ENCODE measurements around the gene CDH22.

The CDH22 gene

DNA sequence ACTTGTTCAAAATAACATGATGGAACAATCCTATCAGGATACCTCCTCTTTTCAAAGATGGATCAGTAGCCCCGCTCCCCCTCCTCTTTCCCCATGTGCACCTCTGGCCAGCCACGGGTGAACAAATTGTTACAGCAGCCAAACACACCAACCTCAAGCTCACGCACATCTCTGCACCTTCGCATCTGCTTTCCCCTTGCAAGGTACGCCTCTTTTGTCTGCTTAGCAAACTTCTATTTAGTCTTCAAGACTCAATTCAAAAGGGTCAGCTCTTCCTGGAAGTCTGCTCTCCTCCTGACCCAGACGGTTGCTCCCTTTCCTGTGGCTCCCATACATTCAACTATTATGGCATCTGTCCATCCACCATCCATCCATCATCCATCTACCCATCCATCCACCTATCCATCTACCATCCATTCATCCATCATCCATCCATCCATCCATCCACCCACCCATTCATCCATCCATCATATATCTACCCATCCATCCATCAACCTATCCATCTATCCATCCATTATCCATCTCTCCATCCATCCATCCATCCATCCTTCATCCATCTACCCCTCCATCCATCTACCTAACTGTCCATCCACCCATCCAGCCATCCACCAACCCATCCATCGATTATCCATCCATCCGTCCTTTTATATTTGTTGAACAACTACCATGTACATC, 36.3 kb upstream of the CDH22 start:
- no peak overlapping the region for H3K4me3 ChIP-seq (ENCODE audit: low read depth, low read length)

DNA sequence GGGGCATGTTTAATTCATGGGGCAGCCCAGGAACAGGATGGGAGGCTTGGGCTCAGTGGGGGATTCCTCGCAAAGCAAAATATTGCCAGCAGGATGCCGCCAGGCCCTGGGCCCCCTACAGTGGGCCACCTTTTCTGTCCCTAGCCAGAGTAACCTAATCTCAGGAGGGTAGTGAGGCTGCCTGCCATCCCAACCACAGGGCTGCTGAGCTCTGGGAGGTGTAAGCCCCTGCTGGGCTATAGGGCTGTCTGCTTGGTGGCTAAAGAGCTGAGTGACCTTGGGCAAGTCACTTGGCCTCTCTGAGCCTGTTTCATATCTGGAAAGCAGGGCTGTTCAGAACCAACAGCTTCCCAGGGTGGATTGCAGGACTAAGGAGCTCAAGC, 35.7 kb upstream of the CDH22 start:
- no peak overlapping the region for H3K4me3 ChIP-seq (ENCODE audit: low read depth, low read length)

DNA sequence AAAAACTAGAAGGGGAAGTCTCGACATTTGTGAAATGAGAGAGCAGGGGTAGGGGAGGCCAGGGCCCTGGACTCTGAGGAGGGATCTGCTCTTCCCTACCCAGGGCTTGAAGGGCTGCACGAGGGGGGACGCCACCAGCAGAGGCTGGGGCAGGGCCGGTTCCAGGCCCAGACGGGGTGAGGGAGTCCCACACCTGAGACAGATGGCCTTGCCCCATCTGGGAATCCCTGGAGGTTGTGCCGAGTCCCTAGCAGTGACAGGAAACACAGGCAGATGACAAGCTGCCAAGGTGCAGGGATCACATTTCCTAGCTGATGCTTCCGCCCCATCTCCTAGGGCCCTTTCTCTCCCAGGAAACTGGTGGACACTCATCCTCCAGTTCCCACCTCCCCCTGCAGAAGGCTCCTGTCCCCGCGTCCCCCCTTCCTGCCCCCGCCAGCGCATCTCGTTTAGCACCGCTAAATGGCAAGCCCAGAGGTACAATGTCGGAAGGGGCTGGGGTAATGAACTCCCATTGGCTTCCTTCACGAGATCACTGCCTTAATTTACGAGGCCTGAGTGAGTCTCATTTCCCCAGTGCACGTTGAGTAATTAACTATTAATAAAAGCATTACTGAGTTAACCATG, 35.2 kb upstream of the CDH22 start:
- no peak overlapping the region for H3K4me3 ChIP-seq (ENCODE audit: low read depth, low read length)

DNA sequence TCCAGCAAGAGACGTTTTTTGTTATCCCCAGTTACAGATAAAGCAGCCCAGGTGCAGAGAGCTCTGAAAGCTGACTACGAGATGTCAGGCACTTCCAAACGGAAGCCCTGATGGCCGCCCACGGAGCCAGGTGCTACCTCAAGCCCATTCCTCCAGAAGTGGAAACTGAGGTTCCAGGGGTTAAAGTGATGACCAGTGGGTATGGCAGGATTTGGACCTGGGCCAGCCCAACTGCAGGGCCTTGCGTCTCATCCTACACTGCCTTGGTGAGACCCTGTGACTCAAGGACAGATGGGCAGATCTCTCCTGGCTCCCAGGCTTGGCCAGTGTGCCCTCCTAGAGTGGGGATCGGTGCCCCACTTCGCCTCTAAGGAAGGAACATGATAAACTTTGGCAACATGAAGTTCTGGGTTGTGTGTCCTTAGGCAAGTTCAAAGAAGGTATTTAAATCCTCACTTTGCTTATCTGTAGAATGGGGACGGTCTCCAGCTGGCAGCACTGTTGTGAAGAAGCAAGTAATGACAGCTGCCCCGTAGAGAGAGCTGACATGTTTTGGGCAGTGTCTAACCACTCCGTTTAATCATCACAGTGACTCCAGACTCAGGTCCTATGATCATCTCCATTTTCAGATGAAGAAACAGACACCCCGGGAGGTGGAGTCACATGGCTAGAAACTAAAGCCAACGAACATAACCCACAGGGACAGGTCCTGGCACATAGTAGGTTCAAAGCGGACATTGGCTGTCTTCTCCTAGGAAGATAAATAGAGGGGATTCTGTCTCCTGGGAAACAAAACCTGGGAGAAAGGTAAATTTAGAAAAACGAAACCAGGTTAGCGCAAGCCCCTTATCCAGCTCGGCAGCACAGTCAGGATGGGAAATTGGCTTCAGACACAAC, 34.4 kb upstream of the CDH22 start:
- no peak overlapping the region for H3K4me3 ChIP-seq (ENCODE audit: low read depth, low read length)

DNA sequence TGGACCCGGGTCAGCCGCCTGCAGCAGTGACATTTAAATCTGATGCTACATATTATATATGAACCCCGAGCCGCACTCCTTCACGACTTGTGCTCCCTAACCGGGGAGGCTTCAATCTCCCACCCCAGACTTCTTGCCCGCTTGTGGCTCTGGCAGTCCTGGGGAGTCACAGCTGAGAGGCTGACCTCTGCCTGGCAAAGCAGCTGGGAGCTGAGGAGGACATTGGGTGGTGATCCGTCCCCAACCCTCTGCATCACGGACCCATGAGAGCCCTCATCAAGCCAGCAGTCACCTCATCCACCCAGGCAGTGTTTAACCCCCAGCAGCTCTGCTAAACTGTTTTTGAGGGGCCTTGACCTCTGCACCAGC, 33.7 kb upstream of the CDH22 start:
- H3K4me3 ChIP-seq (ENCODE audit: low read depth, low read length), result no peak overlapping the region

DNA sequence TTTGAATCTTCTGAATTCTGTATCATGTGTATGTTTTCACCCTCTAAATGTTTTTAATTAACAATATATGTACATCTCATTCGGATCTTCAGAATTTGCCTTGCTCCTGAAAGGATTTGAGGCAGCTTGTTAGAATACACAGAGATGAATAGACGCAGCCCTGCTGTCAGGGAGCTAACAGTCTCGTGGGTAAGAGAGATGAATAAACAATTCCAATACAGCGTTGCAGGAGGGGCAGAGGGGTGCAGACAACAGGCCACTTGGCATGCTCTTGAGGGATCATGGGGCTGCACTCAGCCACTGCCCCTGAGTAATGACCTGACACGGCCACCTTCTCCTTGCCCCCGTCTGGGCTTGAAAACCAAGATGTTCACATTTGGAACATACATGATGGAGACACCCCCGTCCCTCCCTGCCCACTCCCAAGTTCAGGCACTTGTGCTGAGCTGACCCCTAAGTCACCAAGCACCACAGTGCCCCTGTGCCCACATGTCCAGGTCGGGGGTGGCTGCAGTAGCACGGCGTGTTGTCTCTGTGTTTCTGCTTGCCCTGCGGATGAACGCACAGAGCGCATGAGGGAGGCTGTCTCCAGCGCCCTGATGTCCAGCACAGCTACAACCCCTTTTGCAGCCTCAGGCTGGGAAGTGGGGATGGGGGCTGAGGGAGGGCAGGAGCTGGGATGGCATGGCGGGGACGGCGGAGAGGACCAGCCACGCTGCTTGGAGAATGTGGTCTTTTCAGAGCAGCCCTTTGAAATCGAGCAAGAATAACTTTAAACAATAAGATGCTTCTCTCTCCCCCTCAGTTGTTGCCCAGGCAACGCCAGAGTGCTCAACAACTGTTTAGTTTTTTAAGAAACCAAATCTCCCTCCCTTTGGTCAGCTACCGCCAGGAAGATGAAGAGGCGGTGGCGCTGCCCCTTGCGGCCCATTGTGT, 33.0 kb upstream of the CDH22 start:
- H3K4me3 ChIP-seq (ENCODE audit: low read depth, low read length), result no peak overlapping the region

DNA sequence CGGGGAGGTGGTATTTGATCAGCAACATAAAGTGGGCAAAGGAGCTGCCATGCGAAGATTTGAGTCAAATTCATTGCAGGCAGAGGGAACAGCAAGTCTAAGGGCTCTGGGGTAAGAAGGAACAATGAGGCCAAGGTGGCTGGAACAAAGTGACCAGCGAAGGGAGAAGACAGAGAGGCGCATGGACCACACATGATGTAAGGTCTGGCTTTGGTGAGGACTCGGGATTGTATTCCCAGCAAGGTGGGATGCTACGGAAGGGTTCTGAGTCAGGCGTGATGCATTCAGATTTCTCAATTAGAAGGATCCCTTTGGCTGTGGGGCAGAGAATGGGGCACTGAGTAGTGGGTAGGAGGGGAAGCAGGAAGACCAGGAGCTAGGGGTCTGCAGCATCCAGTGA, 30.7 kb upstream of the CDH22 start:
- no peak overlapping the region for H3K4me3 ChIP-seq (ENCODE audit: low read depth, low read length)

DNA sequence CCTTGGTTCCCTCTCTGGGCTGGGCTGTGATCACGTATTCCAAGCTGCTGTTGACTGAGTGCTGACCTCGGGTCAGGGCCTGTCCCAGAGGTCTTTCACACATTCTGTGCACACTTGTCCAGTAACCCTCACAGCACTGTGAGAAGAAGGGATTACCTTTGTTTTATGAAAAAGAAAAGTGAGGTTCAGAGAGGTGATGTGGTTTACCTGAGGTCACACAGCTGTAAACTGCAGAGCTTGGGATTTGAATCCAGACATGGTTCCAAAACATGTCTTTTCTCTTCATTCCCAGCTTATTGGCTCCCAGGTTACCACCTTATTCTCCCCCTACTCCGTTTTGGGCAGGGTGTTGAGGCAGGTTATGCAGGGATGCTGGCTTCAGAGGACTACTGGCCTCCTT, 28.4 kb upstream of the CDH22 start:
- no peak overlapping the region for H3K4me3 ChIP-seq (ENCODE audit: low read depth, low read length)

DNA sequence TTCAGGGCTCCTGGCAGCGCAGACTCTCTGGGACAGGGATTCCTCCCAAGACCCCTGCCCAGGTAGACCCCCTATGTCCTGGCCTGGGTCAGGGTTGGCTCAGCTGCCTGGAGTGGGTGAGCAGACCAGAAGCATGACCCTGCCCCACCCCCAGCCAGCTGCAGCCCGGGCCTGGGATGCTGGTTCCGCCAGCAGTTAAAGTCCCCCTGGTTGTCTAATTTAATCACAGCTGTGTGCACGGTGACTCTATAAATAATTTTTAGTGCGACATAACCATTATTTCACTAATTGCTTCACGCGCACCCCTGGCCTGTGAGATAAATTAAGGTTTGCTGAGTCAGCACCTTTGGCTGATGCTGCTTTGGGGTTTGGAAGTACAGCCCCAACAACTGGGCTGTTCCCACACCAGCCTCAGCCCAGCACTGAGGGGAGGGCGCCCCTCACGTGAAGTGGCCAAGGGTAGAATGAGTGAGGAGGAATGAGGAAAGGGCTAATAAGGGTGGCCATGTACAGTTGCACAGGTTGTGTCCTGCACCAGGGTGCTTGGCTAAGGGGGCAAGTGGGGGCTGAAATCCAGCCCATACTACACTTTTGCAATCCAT, 26.1 kb upstream of the CDH22 start:
- no peak overlapping the region for H3K4me3 ChIP-seq (ENCODE audit: low read depth, low read length)

DNA sequence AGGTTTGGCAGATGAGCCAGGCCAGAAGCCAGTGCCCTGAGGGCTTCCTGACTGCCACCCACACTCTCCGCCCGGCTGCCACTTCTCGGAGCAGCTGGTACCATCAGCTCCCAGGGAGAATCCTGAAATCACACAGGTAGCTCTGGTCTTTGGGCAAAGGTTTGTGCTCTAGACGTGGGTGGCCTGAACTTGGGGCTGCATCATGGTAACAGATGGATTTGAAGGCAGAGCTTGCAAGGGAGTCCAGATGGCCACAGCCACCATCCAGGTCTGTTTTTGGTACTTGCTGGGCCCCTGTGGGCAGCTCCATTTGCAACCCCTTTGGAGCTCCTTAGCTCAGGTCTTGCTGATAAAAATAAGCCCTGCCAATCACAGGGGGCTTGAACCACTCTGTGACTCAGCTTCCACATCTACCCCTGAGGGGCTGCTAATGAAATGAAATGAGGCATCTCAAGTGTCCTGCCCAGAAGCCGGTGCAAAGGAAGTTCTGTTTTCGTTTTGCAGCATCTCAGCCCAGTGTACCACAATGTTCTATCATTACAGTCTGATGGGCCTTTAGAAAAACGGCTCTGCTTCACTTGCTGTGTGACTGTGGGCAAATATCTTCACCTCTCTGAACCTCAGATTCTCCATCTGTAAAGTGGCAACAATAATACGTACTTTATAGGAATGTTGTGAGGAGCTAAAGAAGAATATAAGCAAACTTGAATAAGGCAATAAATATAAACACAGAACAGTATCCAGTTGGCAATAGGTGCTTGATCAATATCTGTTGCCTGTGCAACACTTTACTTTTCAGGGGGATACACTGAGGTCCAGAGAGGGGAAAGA, 25.1 kb upstream of the CDH22 start:
- no peak overlapping the region for H3K4me3 ChIP-seq (ENCODE audit: low read depth, low read length)

DNA sequence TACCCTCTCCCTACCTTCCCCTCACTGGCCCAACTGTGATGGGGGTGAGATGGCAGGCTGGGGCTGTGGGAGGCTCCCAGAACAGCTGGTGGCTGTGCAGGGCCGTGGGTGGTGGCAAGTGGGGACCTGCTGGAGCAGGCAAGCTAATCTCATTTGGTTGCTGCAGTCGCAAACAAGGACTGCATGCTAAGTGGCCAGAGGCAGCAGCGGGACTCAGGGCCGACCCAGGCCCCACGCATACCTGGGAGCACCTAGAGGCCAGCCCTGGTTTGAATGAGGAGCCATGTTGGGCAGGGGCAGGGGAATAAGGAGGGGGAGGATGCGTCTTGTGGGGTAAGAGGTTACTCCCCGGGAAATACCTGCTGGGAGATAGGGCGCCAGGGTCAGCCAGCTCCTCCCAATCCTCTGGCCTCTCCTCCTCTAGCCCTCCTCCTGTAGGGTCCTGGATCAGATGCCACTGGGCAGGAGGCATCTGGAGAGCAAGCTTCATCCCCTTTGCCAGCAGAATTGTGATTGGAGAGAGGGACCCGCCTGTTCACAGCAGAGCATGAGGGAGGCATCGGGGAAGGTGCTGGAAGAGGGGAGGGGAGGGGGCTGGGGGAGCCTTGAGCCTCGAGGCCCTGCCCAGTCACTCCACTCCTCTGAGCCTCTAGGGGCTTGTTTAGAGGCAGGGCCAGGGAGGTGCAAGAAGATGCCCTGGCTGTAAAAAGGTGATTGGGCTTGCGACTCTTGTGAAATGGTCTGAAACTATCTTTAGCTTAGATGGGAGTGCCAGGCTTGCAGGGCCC, 24.3 kb upstream of the CDH22 start:
- H3K4me3 ChIP-seq (ENCODE audit: low read depth, low read length), result no peak overlapping the region

DNA sequence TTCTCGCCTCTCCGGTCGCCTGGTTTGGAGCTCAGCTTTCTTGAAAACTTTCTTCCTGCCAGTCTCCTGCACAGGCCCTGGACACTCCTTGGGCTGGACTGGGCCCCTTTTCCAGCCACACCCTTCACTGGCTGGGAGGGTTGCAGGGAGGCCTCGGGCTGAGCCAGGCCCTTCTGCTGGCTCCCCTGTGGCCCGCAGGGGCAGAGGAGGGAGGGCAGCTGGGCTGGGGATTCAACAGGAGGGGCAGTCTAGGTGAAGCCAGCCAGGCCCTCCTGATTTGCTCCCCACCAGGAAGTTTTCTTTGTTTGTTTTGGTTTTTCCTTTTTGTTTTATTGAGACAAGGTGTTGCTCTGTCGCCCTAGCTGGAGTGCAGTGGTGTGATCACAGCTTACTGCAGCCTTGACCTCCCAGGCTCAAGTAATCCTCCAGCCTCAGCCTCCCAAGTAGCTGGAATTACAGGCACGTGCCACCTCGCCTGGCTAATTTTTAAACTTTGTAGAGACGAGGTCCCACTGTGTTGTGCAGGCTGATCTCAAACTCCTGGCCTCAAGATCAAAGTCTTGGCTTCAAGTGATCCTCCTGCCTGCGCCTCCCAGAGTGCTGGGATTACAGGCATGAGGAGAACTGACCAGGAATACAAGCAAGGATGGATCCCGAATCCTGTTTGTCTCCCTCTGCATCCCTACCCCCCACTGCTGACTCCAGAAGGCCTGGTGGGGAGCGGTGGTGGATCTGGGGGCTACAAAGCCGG, 23.5 kb upstream of the CDH22 start:
- H3K4me3 ChIP-seq (ENCODE audit: low read depth, low read length), result no peak overlapping the region

DNA sequence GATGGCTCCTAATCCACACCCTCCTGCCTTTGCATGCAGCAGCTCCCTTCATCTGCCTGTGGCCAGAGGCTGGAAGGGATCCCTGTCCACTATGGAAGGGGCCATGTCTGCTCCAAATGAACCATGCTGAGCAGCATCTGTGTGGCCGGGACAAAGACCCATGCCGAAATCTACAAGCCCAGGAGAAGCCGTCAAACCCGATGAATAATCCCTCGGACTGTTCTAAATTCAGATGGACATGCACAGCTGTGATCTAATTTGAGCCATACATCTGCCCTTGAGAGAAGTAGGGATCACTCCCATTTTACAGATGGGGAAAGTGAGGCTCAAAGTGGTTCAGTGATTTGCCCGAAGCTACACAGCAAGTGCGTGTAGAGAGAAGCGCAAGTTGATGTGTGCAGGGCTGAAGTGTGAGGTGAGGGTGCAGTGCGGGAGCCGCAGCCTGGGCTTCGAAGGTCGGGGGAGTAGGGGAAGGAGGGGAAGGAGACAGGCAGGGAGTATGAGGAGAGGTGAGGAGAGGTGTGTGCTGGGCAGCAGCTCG, 22.6 kb upstream of the CDH22 start:
- H3K4me3 ChIP-seq (ENCODE audit: low read depth, low read length), result no peak overlapping the region

DNA sequence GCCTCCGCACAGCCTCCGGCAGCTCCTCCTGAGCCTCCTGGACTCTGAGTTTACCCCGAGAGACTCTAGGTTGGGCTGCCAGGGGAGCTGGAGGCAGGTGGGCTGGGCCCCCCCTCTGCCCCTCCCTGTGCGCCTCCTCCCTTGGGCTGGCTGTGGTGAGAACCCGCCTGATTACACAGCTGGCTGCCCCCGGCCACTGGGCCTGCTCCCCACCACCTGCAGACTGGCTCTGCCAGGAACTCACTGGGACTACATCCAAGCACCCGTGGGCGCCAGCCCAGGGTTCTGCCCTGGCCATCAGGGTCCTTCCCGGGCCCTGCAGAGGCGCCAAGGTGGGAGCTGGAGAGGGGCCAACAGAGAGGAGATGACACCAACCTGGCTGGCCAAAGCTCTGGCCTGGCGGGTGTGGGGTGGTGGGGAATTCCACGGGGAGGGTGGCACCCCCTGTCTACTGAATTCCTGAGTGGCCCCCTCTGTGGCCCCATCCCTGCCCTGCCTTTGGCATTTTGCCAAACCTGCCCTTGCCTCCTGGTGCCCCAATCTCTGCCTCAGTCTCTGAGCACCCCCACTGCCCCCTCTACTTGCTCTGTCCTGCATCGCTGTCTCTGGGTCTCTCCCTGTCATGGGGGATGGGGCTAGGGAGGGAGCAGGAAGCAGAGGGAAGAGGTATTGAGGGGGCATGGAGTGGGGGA, 21.9 kb upstream of the CDH22 start:
- H3K4me3 ChIP-seq (ENCODE audit: low read depth, low read length), result no peak overlapping the region

DNA sequence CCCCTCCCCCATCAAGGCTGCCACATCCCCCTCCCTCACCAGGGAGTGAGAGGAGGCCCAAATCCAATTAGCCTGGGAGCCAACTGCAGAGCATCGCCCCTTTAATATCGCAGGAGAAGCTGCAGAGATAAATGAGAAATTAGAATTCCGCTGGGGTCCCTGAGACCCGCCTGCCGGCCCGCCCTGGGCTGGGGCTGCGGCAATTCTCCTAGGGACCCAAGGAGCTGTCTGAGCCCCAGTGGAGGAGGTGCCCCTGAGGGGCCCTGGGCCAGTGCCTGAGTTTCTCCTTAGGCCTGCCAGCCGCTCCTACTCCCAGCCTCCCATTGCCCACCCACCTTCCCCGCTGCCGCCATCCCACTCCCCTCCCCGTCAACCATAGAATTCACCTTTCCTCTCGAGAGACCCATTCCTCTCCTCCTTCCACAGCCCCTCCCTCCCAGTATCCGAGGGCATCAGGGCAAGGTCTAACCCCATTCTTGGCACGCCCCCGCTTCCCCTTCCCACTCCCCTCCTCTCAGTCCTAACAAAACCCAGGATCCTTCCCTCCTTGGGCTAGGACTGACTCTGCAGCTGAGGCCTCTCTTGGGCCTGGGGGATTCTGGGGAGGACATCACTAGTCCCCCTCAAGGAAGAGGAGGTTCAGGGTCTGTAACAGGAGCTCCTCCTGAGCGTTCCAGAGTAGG, 20.0 kb upstream of the CDH22 start:
- no peak overlapping the region for H3K4me3 ChIP-seq (ENCODE audit: low read depth, low read length)

DNA sequence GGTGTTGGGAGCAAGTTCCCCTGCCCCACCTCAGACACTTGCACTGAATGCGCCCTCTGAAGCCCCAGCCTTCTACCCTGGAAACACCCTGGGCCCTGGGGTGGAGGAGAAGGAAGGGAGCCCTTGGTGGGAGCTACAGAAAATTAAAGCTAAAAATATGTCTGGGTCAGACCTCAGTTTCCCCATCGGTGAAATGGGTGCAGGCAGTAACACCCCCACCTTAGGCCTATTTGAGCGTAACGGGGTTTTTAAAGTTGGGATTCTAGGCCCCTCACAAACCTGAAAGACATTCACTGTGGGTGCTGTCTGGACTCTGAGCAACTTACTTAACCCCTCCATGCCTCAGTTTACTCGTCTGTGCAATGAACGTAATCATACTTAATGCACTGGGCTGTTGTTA, 19.3 kb upstream of the CDH22 start:
- no peak overlapping the region for H3K4me3 ChIP-seq (ENCODE audit: low read depth, low read length)

DNA sequence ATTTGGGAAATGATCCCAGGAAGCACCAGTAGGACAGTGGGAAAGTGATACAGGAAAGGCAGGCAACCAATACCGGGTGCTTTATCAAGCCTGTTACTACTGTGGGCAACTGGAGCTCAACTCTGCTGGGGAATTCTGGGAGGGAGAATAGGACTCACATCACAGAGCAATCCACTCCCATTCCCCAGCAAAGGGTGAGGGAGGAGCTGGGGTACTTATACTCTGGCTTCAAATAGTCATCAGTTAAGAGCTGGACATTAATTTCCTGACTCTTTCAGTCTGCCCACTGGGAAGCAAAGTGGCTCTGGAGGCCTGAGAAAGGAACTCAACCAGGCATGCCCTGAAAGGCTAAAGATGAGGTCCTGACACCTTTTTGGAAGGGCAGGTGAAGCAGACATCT, 17.5 kb upstream of the CDH22 start:
- H3K4me3 ChIP-seq (ENCODE audit: low read depth, low read length), result no peak overlapping the region

Data from iPS-11a (cell line).